DND-41 (cell line): ENCODE measurements around the gene OTOGL.

Experiments
- EZH2 ChIP-seq: IDR thresholded peaks from 3 replicates; pipeline ENCODE4 v1.6.1; 2012; ENCODE audit warnings: borderline replicate concordance, low read depth, mild to moderate bottlenecking, moderate library complexity, low read length, inconsistent platforms; ENCODE audit not compliant: severe bottlenecking
- TF ChIP-seq, protein P1 (sequence below): IDR thresholded peaks from 2 replicates; pipeline ENCODE4 v1.5.1; 2012; ENCODE audit warnings: borderline replicate concordance, low read length, moderate library complexity, mild to moderate bottlenecking; ENCODE audit not compliant: poor library complexity, severe bottlenecking; ENCODE audit errors: extremely low read depth

DNA sequence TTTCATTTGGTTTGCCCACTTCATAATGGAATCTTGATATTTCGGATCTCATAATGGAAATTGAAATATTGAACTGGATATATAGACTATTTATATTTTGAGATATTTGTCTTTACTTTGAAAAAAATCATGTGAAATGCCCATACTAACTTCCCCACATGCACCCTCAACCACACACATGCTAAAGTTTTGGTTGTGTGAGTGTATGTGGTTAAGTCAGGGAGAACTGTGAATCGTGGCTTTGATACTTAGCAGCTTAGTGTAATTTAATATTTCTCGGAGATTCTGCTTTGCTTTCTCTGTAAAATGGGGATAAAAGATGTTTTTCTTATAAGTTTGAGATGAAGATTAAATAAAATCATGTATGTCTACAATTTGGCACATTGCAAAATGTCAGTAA lies 162.1 kb downstream of the OTOGL start:
- TF ChIP-seq, protein P1, sequence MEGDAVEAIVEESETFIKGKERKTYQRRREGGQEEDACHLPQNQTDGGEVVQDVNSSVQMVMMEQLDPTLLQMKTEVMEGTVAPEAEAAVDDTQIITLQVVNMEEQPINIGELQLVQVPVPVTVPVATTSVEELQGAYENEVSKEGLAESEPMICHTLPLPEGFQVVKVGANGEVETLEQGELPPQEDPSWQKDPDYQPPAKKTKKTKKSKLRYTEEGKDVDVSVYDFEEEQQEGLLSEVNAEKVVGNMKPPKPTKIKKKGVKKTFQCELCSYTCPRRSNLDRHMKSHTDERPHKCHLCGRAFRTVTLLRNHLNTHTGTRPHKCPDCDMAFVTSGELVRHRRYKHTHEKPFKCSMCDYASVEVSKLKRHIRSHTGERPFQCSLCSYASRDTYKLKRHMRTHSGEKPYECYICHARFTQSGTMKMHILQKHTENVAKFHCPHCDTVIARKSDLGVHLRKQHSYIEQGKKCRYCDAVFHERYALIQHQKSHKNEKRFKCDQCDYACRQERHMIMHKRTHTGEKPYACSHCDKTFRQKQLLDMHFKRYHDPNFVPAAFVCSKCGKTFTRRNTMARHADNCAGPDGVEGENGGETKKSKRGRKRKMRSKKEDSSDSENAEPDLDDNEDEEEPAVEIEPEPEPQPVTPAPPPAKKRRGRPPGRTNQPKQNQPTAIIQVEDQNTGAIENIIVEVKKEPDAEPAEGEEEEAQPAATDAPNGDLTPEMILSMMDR = no peak
- no peak for TF ChIP-seq EZH2
